Vagina (tissue), 2 donors: ENCODE data around the gene GALR2.

Source experiments
- POLR2A ChIP-seq, 2 donors: fragments of 450-650 bp; IDR thresholded peaks; one replicate each; pipeline ENCODE4 v1.6.1; 2017; ENCODE audit warnings: antibody characterized with exemption in 2 of 2, mild to moderate bottlenecking in 2 of 2, moderate library complexity in 2 of 2
- TF ChIP-seq, protein P1 (sequence below), 3 experiments: fragments of 450-650 bp in 2 of 3; fragments of 200-600 bp in 1 of 3; sonication (generic) in 1 of 3; IDR thresholded peaks; one replicate each; pipeline ENCODE4 v1.5.1; 2017 to 2019; ENCODE audit warnings: antibody characterized with exemption in 3 of 3, mild to moderate bottlenecking in 2 of 3, moderate library complexity in 2 of 3

DNA sequence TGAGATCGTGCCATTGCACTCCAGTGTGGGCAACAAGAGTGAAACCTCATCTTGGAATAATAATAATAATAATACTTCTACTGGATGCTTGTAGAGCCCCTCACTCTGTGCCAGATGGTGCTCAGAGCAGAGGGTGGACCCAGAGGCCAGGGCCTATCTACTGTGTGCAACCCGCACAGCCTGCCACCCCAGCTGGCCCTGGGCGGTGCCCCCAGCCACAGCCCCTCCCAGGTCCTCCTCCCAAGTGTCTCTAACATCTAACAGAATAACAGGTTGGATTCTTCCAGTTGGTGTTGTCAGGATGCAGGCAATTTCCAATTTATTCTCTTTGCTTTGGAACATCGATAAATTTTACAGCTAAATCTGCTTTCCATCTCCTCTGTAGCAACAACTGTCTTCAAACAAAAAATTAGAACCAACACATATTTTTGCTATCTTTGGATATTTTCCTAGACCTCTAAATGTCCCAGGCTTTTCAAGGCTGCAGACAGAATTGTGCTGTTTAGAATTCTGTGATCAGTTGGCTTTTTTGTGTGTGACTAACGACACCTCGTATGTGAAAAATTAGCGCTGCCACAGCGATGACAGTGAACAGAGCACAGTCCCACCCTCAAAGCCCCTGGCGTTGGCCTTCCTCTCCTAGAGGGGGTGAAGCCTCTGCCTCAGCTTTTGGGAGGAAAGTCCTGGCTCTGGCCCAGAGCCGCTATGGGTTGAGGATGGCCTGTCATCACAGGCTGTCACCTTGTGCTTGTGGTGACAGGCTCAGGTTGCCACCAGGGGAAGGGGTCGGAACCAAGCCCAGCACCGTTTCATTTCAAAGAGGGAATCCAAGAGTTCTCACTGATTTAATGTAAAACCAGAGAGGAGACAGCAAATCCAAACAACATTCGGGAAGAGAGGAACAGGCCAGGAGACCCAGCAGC is 39.9 kb upstream of the GALR2 start:
- TF ChIP-seq, protein P1, sequence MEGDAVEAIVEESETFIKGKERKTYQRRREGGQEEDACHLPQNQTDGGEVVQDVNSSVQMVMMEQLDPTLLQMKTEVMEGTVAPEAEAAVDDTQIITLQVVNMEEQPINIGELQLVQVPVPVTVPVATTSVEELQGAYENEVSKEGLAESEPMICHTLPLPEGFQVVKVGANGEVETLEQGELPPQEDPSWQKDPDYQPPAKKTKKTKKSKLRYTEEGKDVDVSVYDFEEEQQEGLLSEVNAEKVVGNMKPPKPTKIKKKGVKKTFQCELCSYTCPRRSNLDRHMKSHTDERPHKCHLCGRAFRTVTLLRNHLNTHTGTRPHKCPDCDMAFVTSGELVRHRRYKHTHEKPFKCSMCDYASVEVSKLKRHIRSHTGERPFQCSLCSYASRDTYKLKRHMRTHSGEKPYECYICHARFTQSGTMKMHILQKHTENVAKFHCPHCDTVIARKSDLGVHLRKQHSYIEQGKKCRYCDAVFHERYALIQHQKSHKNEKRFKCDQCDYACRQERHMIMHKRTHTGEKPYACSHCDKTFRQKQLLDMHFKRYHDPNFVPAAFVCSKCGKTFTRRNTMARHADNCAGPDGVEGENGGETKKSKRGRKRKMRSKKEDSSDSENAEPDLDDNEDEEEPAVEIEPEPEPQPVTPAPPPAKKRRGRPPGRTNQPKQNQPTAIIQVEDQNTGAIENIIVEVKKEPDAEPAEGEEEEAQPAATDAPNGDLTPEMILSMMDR (IDR thresholded peaks at IDR 0.05), result no peak
- no peak for TF ChIP-seq POLR2A (IDR thresholded peaks at IDR 0.05)
